Activated CD4-positive, alpha-beta T cell treated with anti-CD3 and anti-CD28 coated beads, Interleukin-2, amount 50 U/mL, for 48 hours (primary cell): ENCODE measurements around the gene ABCG5.
A peak's percentile ranks its signal among the peaks of the same experiment; 100 is the strongest.

Experiments used
- DNase-seq, 2 experiments: peaks; one replicate each; pipeline ENCODE4 v3.0.0-alpha.2; 2020

ABCG5 gene

DNA sequence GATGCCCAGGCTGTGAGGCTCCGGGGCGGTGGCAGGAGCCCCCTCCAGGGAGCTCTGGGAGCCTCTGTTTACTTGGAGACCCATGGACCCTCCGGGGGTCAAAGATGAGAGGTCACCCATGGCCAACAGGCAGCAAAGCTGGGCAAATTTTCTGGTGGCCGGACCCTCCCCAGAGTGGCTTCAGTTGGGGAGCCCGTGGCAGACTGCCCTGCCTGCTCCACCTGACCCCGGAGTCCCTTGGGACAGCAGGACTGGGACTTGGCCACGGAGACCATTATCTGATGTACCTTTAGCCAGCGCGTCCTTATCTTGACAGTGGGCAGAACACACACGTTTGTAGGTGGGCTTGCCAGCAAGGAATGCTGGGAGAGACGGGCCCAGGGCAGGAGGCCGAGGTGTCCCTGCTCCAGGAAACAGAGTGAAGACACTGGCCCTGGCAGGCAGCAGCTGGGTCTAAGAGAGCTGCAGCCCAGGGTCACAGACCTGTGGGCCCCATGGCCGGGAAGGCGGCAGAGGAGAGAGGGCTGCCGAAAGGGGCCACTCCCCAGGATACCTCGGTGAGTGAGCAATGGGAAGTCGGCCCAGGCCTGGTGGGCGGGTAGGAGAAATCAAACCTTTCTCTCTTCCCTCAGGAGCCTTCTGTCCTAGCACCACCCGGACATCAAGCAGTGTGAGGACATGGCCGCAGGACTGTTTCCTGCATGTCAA lies at the start of gene ABCG5, which contains the start of gene ABCG8:
ABCG5 (minus strand) TSS at position 280 of the 708 bp plus-strand sequence; CDS start at position 120, 160 bp downstream.
ABCG8 (plus strand) TSS at position 412 of the 708 bp plus-strand sequence; CDS start at position 495, 83 bp downstream.
- DNase-seq, result no peak

DNA sequence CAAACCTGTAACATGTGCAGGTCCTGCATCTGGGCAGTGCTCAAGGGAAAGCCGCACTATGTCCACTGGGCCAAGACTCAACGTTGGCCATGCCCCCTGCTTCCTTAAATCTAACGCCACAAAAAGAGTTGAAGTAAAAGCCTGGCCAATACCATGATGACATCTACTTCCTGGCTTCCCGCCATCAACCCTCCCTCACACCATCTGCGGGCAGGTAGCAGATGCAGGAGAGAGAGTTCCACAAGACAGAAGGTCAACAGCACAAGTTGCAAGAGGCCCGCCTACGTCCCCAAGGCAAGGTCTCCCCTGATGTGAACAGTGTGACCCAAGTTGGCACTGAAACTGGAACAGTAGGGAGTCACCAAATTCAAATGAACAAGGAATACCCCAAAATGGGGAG lies 48.5 kb upstream of the ABCG5 start:
- no peak for DNase-seq

DNA sequence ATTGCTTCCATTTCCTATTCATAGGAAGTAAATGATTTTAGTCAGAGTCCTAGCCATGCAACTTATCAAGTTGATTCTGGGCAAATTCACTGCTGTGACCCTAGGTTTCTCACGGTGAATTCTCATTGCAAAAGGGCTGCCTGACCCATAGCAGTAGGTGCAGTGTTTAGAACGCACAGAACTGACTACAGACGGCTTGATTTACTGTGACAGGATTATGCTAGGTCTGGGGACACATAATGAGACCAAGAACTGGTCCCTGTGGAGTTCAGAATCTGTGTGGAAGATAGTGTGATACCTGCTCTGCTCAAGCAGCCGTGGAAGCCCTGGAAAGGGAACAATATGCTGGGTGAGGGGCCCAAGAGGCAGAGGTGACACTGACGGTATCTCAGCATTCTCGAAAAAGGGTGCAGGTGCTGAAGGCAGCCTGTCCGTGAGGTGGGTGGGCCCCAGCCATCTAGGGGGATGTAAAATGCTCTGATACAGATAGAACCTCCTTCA lies 46.5 kb upstream of the ABCG5 start:
- no peak for DNase-seq

- no peak for DNase-seq
These were observed 46.0 kb upstream of the ABCG5 start for GRCh38 chr2:43884689-43885088.

GRCh38 chr2:43882312-43882711 lies 43.7 kb upstream of the ABCG5 start:
- DNase-seq, result no peak

DNA sequence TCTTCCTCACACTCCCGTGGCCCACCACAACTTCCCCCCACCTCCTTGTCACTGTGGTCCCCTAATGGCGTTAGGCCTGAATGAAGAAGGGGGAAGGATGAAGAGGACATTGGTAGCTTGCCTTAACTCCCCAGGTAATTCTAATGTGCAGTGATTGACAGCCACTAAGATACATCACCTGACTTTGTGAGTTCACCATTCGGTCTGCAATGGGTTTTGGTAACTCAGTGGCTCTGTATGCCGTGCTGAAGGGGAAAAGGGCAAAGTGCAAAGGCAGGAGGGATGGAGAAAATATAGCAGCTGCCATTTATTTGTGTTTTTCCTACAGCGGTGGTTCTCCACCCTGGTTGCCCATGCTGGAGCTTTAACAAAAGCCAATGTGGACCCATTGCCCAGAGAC lies 42.3 kb upstream of the ABCG5 start:
- no peak for DNase-seq

- no peak for DNase-seq
These were observed 41.8 kb upstream of the ABCG5 start for GRCh38 chr2:43880471-43880870.

DNA sequence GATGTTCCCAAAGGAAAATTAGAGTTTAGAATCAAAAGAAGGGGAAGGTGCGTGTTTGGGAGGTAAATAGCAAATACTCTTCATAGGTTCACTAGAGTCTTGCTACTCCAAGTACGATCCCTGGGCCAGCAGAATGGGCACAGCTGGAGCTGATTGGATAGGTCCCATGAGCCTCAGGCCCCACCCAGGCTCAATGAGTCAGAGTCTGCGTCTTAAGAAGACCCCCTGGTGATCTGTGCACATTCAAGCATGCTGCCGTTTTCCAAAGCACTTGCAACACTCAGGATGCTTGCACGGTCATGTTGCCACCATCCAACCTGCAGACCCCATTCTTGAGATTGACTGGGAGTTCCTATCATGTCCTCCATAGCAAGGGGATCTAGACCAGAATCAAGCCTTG lies 40.6 kb upstream of the ABCG5 start:
- no peak for DNase-seq

DNA sequence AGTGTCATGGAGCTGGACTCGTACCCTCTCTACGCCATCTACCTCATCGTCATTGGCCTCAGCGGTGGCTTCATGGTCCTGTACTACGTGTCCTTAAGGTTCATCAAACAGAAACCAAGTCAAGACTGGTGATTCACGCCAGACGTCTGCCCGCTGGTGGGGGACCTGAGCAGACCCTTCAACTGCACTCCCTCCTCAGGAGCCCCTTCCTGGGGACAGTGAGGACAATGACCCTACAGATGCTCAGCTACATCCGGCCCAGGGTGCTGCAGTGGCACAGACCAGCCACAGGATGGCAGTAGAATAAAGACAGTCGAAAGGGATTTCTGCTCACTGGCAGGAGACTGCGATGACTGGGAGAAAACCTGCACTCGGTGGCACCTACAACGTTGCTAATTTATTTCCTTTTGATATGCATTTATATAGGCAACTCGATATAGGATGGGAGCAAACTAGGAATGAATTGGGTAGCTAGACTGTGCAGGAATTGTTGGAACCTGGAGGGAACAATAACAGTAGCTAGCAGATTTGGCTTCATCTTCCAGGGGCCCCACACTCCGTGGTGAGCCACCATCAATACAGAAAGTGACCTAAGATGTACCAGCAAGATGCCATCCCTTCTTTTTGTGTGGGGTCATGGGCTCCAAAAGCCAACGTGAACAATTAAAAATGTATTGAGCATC lies 39.3 kb upstream of the ABCG5 start:
- peak; percentile 79 to 86 for DNase-seq

DNA sequence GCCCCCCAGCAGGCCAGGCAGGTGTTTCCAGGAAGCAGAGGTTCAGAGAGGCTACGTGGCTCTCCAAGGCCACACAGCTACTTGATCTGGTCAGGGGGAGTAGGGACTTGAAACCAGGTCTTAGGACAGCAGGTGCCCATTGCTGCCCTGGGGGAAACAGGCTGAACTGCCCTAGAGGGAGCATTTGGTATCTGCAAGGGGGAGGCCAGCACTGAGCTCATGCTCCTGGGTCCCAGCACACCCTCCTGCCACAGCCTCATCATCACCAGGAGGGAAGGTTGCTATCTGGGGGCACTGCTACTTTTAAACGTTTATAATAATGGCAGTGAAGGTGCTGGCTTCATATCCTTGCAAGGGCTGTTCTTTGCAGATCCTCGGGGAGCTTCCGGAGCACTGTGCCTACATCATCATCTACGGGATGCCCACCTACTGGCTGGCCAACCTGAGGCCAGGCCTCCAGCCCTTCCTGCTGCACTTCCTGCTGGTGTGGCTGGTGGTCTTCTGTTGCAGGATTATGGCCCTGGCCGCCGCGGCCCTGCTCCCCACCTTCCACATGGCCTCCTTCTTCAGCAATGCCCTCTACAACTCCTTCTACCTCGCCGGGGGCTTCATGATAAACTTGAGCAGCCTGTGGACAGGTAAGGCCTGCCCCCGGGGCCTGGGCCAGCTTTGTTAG lies 36.3 kb upstream of the ABCG5 start:
- DNase-seq, result no peak

DNA sequence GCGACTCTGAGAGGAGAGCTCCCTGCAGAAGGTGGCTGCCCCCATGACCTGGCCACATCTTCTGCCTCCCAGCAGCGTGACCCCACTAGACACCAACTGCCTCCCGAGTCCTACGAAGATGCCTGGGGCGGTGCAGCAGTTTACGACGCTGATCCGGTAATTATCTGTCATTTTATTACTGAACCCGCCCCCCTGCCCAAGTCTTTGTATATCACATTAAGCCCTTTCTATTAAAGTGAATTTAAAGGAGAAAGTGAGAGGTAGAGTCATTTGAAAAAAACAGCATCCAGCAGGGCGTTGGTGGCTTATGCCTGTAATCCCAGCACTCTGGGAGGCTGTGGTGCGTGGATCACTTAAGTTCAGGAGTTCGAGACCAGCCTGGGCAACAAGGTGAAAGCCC lies 33.5 kb upstream of the ABCG5 start:
- no peak for DNase-seq

- DNase-seq, result no peak
These were observed 16.7 kb upstream of the ABCG5 start for GRCh38 chr2:43855292-43855691.

- no peak for DNase-seq
These were observed 16.0 kb upstream of the ABCG5 start for GRCh38 chr2:43854671-43855070.

DNA sequence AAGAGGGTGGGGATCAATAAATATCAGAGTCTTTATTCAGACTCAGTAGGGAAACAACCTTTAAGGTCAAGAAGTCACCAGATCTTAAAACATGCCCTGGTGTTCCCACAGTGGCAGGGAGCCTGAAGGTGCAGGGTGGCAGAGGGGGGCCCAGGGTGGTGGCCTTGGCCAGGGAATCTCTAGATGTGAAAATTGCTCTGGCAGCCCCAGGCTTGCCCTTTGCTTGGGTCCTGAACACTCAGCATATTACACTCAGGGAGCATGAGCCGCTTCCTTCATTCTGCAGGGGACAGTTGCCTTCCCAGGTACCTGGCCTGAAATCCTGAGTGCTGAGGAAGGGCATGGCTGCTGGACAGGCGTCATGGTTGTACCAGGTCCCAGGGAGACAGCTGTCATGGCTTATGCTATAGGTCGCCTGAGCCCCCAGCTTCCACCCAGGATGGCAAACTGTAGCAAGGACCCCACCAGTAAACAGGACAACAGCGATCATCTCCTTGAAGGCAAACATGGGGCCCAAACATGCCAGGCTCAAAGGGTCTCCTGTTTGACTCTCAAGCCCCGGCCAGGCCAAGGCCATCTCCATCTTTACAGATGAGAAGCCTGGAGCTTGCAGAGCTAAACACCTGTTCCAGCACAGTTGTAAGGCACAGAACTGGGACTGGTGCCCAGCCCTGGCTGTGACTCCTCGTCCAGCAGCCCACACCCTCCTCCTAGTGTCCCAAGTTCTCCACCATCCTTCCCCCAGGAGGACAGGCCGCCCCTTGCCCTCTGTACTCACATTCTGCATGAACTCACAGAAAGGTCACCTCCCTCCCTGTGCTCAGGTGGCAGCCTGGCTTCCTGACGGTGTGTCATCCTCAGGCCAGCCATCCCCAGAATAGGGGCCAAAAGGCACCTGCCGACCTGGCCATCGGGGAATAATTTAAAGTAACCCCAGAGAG lies 14.8 kb upstream of the ABCG5 start:
- DNase-seq, result no peak

GRCh38 chr2:43852196-43852730 lies 13.6 kb upstream of the ABCG5 start:
- DNase-seq, result no peak

GRCh38 chr2:43851011-43851980 lies 12.7 kb upstream of the ABCG5 start:
- no peak for DNase-seq

DNA sequence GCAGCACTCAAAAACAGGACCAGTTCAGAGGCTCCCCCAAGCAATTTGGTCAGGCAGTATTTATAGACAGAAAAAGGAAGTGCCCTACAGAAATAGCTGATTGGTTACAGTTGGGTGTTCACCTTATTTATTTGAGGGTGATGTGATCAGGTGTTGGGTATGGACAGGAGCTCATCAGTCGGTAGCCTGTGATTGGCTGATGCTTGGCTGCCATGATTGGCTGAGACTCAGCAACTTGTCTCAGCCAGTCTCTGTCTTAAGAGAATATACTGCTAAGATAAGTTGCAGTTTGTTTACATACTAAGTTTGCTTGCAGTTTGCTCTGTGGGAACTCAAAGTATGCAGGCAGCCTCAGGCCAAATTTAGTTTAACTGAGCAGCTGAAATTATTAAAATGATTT lies 9.6 kb upstream of the ABCG5 start:
- no peak for DNase-seq

GRCh38 chr2:43846140-43846793 lies 7.6 kb upstream of the ABCG5 start:
- DNase-seq, result no peak

- no peak for DNase-seq
These were observed 6.5 kb upstream of the ABCG5 start for GRCh38 chr2:43845181-43845580.

DNA sequence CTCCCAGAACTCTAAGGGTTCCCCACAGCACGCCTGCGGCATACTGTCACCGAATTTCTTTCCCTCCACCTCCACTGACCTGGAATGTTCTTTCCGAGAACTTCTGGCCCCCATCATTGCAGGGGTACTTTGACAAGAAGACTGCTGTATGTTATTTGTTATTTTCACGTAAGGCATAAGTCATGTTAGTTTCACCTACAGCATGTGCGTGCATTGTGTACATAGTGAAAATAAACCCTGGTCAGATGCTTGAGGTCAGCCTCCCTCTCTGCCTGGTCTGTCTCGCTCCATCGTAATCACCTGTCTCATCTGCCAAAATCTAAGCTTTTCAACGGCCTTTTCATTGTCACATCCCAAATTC lies 4.2 kb upstream of the ABCG5 start:
- DNase-seq, result no peak
